ENCODE measurements around the gene SH3BP1.
"Not testable (repeated sequence)": the region's sequence is repeated elsewhere in the genome, so short reads cannot be mapped to it uniquely, and the experiment has no call there.

SH3BP1 gene

GRCh38 chr22:37681001-37681424 is 41.5 kb downstream of the SH3BP1 start:
- DNase-seq: no peak

DNA sequence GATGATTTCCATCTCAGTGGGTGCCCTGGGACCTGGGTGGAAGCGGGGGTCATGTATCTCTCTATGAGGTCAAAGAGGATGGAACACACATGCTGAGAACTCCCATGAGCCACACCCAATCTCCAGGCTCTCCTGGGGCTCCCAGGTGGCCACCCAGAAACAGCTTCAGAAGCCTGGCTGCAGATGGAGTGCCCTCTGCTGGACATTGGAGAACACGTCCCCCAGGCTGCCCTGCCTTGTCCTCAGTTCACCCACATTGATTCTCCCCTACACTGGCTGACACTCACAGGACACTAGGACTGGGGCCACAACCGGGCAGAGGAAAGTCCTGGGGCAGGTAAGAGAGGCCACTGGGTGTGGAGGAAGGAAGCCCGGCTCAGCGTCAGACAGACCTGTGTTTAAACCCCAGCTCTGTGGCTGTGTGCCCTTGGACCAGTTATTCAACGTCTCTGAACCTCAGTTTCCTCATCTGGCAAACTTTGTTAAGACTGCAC is 42.1 kb downstream of the SH3BP1 start:
- DNase-seq: peak; percentile 82

- DNase-seq: no peak
Measured at GRCh38 chr22:37684803-37685615, 45.5 kb downstream of the SH3BP1 start.

GRCh38 chr22:37686002-37686982 is 46.8 kb downstream of the SH3BP1 start, which contains the start of gene NOL12:
Gene NOL12, plus strand, starts transcription at chr22:37686343. Its CDS starts 50 bp downstream, at chr22:37686393.
- peak; percentile 87 for DNase-seq

DNA sequence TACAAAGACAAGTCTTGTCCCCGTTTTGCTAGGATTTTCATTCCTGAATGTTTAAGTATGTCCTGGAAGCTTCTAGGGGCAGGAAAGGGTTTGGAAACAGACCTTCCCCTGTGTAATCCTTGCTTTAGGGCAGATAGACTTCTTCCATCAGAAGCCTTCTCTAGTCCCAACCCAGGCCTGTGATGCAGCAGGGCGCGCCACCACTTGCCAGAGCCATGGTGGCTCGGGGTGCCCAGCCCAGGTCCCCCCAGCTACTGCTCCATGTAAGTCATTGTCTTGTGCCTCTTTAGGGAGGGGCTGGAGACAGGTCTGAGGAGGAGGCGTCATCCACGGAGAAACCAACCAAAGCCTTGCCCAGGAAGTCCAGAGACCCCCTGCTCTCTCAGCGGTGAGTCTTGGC is 50.9 kb downstream of the SH3BP1 start:
- no peak for DNase-seq

DNA sequence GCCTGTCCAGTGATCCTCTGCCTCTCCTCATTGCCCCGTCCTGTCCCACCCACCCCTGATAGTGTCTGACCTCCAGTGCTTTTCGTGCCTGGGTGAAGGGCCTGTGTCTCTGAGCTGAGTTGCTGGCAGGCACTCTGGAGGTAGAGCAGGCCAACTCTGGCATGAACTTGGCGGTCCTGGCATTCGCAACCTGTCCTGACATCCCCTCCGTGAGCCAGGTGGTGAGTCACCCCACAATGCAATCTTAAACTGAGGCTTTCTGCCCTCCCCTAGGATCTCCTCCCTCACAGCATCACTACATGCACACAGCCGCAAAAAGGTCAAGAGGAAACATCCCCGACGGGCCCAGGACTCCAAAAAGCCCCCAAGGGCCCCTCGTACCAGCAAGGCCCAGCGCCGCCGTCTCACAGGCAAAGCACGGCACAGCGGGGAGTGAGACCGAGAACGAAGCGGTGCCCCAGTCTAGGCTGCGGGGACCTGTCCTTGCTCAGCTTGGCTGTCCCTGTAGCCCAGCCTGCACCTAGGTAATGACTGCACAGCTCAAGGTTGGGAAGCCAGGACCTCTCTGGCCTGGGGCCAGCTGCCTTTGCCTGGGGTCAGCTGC is 51.5 kb downstream of the SH3BP1 start:
- DNase-seq: no peak

DNA sequence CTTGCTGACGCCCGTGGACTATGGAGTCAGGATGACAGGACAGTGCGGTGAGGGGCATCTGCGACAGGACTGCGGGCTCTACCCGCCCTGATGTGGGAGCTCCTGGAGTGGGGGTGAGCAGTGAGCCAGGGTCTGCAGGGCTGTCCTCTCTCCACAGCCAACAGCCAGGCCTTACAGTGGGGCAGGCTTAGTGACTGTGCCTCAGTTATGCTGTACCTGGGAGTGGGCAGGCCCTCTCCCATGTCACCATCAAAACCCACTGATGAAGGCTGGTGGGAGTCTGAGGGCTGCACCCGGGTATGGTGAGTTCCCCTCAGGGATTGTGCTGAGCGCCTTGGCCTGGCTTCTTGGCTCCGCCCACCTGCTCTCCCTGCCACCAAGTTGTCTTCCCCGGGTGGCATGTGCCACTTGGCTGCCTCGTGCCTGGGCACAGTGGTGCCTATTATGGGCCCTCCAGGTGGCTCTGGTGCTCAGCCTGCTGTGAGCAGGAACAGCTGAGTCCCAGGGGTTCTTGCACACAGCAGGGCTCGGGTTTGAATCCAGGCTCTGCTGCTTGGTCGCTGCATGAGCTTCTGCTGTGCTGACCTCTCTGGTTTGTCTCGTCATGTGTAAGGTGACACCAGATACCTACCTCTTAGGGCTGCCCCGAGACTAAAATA is 53.3 kb downstream of the SH3BP1 start:
- no peak for DNase-seq

DNA sequence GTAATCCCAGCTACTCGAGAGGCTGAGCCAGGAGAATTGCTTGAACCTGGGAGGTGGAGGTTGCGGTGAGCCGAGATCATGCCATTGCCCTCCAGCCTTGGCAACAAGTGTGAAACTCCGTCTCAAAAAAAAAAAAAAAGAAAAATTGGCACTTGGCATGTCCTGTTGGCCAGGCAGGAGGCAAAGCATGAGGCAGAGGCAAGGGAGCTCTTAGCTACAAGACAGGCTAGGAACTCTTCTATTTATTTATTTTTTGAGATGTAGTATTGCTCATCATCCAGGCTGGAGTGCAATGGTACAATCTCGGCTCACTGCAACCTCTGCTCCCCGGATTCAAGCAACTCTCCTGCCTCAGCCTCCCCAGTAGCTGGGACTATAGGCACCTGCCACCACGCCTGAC is 54.7 kb downstream of the SH3BP1 start:
- DNase-seq: not testable (repeated sequence)

GRCh38 chr22:37696260-37696656 is 56.8 kb downstream of the SH3BP1 start:
- DNase-seq: not testable (repeated sequence)

DNA sequence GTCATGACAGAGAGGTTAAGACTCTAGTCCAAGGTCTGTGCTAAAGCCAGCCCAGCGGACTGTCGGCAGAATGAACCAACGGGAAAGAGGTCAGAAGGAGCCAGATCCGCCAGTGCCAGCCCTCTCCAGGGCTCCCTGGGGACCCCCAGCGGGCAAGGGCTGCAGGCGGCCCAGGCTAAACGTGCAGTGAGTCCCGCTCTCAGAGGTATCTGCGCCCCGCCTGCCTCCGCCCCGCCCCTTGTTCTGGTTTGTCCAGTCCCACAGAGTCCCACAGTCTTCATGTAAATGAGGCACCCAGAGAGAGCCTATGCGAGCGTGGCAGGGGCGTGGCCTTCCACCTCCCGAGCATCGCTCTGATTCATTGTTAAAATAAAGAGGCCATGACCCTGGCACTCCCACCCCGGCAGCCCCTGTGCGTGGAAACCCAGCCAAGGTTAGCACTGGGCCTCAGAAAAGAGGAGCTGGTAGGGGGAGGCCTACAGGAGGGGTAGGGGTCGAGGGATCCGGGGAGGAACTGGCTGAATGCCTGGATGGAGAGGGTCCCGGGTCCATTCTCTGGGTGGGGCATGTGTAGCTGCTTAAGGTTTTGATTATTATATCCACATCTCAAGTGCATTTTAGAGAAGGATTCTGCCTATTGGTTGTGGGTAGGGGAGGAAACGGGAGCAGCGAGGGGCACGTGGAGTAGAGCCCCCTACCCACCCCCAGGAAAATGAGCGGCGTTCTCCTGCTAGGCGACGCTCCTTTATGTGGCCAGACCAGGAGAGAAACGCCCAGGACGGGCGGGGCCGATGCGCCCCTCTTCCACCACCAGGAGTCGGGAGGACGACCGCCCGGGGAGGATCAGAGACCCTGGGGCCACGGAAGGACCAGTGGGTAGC is 57.4 kb downstream of the SH3BP1 start, which contains the start of gene TRIOBP:
TRIOBP (plus strand) TSS at position 392 of the 881 bp plus-strand sequence. CDS start 4,318 bp downstream, outside the sequence.
- DNase-seq: peak; percentile 88

DNA sequence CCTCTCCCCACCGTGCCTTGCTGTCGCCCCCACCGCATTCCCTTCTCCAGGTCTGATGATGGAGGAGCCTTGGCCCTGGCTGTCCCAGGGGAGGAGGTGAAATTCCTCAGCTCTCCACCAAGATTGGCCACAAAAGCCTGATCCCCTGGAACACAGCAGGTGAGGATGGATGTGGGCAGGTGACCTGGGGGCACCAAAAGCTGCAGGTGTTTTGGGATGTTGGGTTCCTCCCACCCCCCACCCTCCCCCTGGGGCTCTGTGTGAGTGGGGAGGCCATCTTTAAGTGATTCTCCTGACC is 58.0 kb downstream of the SH3BP1 start:
- DNase-seq: no peak

- no peak for DNase-seq
Measured at GRCh38 chr22:37701141-37701786, 61.8 kb downstream of the SH3BP1 start.

GRCh38 chr22:37703906-37704305 is 64.4 kb downstream of the SH3BP1 start:
- DNase-seq: no peak

GRCh38 chr22:37704645-37705044 is 65.2 kb downstream of the SH3BP1 start:
- no peak for DNase-seq

DNA sequence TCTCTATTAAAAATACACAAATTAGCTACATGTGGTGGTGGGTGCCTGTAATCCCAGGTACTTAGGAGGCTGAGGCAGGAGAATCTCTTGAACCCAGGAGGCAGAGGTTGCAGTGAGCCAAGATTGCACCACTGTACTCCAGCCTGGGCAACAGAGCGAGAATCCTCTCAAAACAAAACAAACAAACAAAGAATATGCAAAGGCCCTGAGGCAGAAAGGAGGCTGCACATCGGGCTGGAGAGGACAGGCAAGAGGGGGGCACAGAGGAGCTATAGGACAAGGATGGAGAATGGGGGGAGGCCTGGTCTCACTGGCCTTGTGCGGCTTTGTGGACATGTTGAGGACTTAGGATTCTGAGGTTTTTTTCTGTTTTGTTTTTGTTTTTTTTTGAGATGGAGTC is 65.7 kb downstream of the SH3BP1 start:
- DNase-seq: no peak
